Loucy (cell line): ENCODE measurements around the gene GMIP.

ENCODE experiments used
- H2AFZ ChIP-seq: fragments of 200-600 bp; sonication (generic); 2 replicates; pipeline ENCODE4 v1.6.0; 2016; ENCODE audit warnings: antibody characterized with exemption, mild to moderate bottlenecking, low read length, moderate library complexity
- H3F3A ChIP-seq: fragments of 200-600 bp; 2 replicates; pipeline ENCODE4 v1.6.0; 2016; ENCODE audit warnings: antibody characterized with exemption, low read depth, mild to moderate bottlenecking
- H3K27me3 ChIP-seq: fragments of 200-600 bp; sonication (generic); 2 replicates; pipeline ENCODE4 v1.6.1; 2014; ENCODE audit warnings: low read length, mild to moderate bottlenecking; ENCODE audit not compliant: insufficient read depth, poor library complexity, severe bottlenecking
- H3K36me3 ChIP-seq: fragments of 200-600 bp; sonication (generic); 2 replicates; pipeline ENCODE4 v1.6.1; 2016; ENCODE audit warnings: low read length; ENCODE audit not compliant: insufficient read depth
- H3K4me1 ChIP-seq: fragments of 200-600 bp; sonication (generic); 2 replicates; pipeline ENCODE4 v1.5.1; 2014; ENCODE audit warnings: low read length, mild to moderate bottlenecking; ENCODE audit not compliant: insufficient read depth, poor library complexity, severe bottlenecking
- H3K4me2 ChIP-seq: fragments of 200-600 bp; sonication (generic); 2 replicates; pipeline ENCODE4 v1.6.0; 2014; ENCODE audit warnings: antibody characterized with exemption, low read length, low read depth, mild to moderate bottlenecking; ENCODE audit not compliant: poor library complexity, severe bottlenecking
- H3K4me3 ChIP-seq: fragments of 200-600 bp; sonication (generic); 2 replicates; pipeline ENCODE4 v1.5.1; 2014; ENCODE audit warnings: low read length, mild to moderate bottlenecking, mixed read lengths; ENCODE audit not compliant: poor library complexity, severe bottlenecking
- H3K79me2 ChIP-seq: fragments of 200-600 bp; sonication (generic); 2 replicates; pipeline ENCODE4 v1.6.1; 2014; ENCODE audit warnings: low read length; ENCODE audit not compliant: insufficient read depth
- H3K9ac ChIP-seq: fragments of 200-600 bp; sonication (generic); 2 replicates; pipeline ENCODE4 v1.6.0; 2014; ENCODE audit warnings: mild to moderate bottlenecking, low read depth, low read length, moderate library complexity; ENCODE audit not compliant: poor library complexity, severe bottlenecking
- H3K9me2 ChIP-seq: fragments of 200-600 bp; sonication (generic); replicated peaks from 2 replicates; pipeline ENCODE4 v1.6.1; 2016; ENCODE audit warnings: low read depth, low read length, mixed read lengths
- H3K9me3 ChIP-seq: fragments of 200-600 bp; sonication (generic); 2 replicates; pipeline ENCODE4 v1.6.1; 2014; ENCODE audit warnings: mild to moderate bottlenecking, antibody characterized with exemption, low read length, low read depth; ENCODE audit not compliant: insufficient read depth
- H4K20me1 ChIP-seq: fragments of 200-600 bp; sonication (generic); 2 replicates; pipeline ENCODE4 v1.6.0; 2014; ENCODE audit warnings: antibody characterized with exemption, low read length, mild to moderate bottlenecking; ENCODE audit not compliant: insufficient read depth, poor library complexity, severe bottlenecking
- CTCF ChIP-seq: fragments of 200-600 bp; sonication (generic); conservative IDR thresholded peaks from 2 replicates; pipeline ENCODE4 v1.5.1; 2014; ENCODE audit warnings: mild to moderate bottlenecking, antibody characterized with exemption, low read length
- EZH2phosphoT487 ChIP-seq: fragments of 200-600 bp; IDR thresholded peaks from 2 replicates; pipeline ENCODE4 v1.6.1; 2018; ENCODE audit warnings: antibody characterized with exemption, mild to moderate bottlenecking, moderate library complexity, borderline replicate concordance

GMIP gene

GRCh38 chr19:19677579-19677978 is 34.1 kb upstream of the GMIP start:
- Histone ChIP-seq H3K9me3 (peaks cover 14% of the 10 kb centered on the region; the same call in 1 of the 2 replicates), H3K36me3 (peaks cover 49% of the 10 kb centered on the region)
- TF ChIP-seq CTCF (no peak), EZH2phosphoT487 (no peak)

DNA sequence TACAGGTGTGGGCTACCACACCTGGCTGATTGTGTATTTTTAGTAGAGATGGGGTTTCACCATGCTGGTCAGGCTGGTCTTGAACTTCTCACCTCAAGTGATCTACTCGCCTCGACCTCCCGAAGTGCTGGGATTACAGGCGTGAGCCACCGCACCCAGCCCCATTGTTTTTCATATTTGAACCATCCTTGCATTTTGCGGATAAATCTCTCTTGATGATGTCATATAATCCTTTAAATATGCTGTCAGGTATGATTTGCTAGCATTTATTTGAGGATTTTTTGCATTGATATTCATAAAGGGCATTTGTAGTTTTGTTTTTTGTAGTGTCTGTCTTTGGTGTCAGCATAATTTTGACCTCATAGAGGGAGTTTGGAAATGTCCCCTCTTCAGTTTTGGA is 30.9 kb upstream of the GMIP start:
- Histone ChIP-seq H3K4me2 (no peak overlapping the region), H3F3A (no peaks in the 10 kb centered on the region), H3K27me3 (no peaks in the 10 kb centered on the region), H3K9me3 (peaks cover 7% of the 10 kb centered on the region; the same call in 1 of the 2 replicates), H3K9me2 (no peaks in the 10 kb centered on the region), H3K4me3 (no peak overlapping the region), H2AFZ (no peak overlapping the region), H3K79me2 (peaks cover 69% of the 10 kb centered on the region), H3K36me3 (peaks cover 33% of the 10 kb centered on the region), H3K4me1 (peaks cover 8% of the 10 kb centered on the region), H3K9ac (no peak overlapping the region), H4K20me1 (peaks cover 3% of the 10 kb centered on the region)
- TF ChIP-seq EZH2phosphoT487 (no peak), CTCF (no peak)

More at GRCh38 chr19:19677579-19677978, 34.1 kb upstream of the GMIP start:
- H3K4me3 ChIP-seq: no peak overlapping the region
- peaks cover 2% of the 10 kb centered on the region for H3K4me1 ChIP-seq
- no peaks in the 10 kb centered on the region for H3K27me3 ChIP-seq
- H3K9ac ChIP-seq: no peak overlapping the region
- H2AFZ ChIP-seq: no peak overlapping the region
- H4K20me1 ChIP-seq: no peaks in the 10 kb centered on the region
- H3F3A ChIP-seq: no peaks in the 10 kb centered on the region
- no peaks in the 10 kb centered on the region for H3K9me2 ChIP-seq
- H3K4me2 ChIP-seq: no peak overlapping the region
- H3K79me2 ChIP-seq: peaks cover 38% of the 10 kb centered on the region; the same call in 1 of the 2 replicates

- no peak overlapping the region for H3K9ac ChIP-seq
- no peak overlapping the region for H3K4me3 ChIP-seq
- H3K27me3 ChIP-seq: no peaks in the 10 kb centered on the region
- peaks cover 8% of the 10 kb centered on the region for H3K4me1 ChIP-seq
- H3F3A ChIP-seq: no peaks in the 10 kb centered on the region
- no peaks in the 10 kb centered on the region for H3K9me2 ChIP-seq
- no peaks in the 10 kb centered on the region; the same call in 1 of the 2 replicates for H3K9me3 ChIP-seq
- H3K79me2 ChIP-seq: peaks cover 75% of the 10 kb centered on the region
- H2AFZ ChIP-seq: no peak overlapping the region
- H3K4me2 ChIP-seq: peak overlapping the region; percentile 16
- no peak for TF ChIP-seq CTCF
- no peak for TF ChIP-seq EZH2phosphoT487
- peaks cover 18% of the 10 kb centered on the region for H3K36me3 ChIP-seq
- H4K20me1 ChIP-seq: peaks cover 7% of the 10 kb centered on the region
These were observed 29.4 kb upstream of the GMIP start for GRCh38 chr19:19672816-19673215.
